HL-60 (cell line): ENCODE measurements around the gene KCNJ15.

Source experiments
- DNase-seq, 2 experiments: peaks; one replicate each; pipeline ENCODE4 v3.0.0-alpha.2; 2010 to 2020; ENCODE audit warnings: low read depth in 1 of 2, low spot score in 1 of 2
- H3K27ac ChIP-seq: fragments of 250-450 bp; sonication (Bioruptor Pico); replicated peaks from 2 replicates; pipeline ENCODE4 v1.5.1; 2020; ENCODE audit warnings: mild to moderate bottlenecking, moderate library complexity
- H3K27me3 ChIP-seq: fragments of 250-450 bp; sonication (Bioruptor Pico); 2 replicates; pipeline ENCODE4 v1.5.1; 2021; ENCODE audit warnings: mild to moderate bottlenecking, moderate library complexity; ENCODE audit not compliant: insufficient read depth, poor library complexity, severe bottlenecking
- H3K4me3 ChIP-seq: replicated peaks from 2 replicates; pipeline ENCODE4 v1.5.1; 2011; ENCODE audit warnings: mild to moderate bottlenecking, control low read depth, low read length; ENCODE audit not compliant: insufficient read depth
- GABPA ChIP-seq: IDR thresholded peaks from 2 replicates; pipeline ENCODE4 v1.6.1; 2012; ENCODE audit warnings: low read depth
- POLR2AphosphoS5 ChIP-seq: IDR thresholded peaks from 2 replicates; pipeline ENCODE4 v1.6.1; 2012; ENCODE audit warnings: low read depth
- SPI1 ChIP-seq: IDR thresholded peaks from 2 replicates; pipeline ENCODE4 v1.6.1; 2012; ENCODE audit warnings: low read depth, mild to moderate bottlenecking, borderline replicate concordance
- TF ChIP-seq, protein P1 (sequence below): IDR thresholded peaks from 2 replicates; pipeline ENCODE4 v1.6.1; 2012; ENCODE audit warnings: low read depth; ENCODE audit not compliant: insufficient replicate concordance
- TF ChIP-seq, protein P2 (sequence below): IDR thresholded peaks from one replicate; pipeline ENCODE4 v1.5.1; 2011; ENCODE audit warnings: low read length, control low read depth, inconsistent platforms; ENCODE audit not compliant: insufficient read depth

The KCNJ15 gene

DNA sequence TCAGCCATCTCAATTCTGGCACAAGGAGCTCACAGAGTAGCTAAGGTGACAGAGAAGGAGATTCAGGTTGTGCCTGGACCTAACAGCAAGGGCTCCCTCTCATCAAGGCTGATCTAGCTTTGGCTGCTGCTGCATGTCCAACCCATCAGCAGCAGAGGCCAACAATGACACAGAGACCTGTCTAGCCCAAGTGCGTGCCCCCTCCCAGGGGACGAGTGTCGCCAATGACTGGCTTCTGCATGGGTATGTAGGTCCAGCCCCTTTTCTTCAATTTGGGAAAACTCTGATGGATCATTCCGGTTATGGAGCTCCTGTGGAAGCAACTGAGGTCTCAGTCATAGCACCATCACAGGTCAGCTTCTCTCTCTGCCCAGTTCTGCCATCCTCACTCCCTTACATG lies 83.3 kb downstream of the KCNJ15 start:
- Histone ChIP-seq H3K27me3 (no peaks in the 10 kb centered on the region), H3K27ac (no peak overlapping the region), H3K4me3 (no peak overlapping the region)
- TF ChIP-seq POLR2AphosphoS5: no peak
- no peak for TF ChIP-seq GABPA
- TF ChIP-seq, protein P1, sequence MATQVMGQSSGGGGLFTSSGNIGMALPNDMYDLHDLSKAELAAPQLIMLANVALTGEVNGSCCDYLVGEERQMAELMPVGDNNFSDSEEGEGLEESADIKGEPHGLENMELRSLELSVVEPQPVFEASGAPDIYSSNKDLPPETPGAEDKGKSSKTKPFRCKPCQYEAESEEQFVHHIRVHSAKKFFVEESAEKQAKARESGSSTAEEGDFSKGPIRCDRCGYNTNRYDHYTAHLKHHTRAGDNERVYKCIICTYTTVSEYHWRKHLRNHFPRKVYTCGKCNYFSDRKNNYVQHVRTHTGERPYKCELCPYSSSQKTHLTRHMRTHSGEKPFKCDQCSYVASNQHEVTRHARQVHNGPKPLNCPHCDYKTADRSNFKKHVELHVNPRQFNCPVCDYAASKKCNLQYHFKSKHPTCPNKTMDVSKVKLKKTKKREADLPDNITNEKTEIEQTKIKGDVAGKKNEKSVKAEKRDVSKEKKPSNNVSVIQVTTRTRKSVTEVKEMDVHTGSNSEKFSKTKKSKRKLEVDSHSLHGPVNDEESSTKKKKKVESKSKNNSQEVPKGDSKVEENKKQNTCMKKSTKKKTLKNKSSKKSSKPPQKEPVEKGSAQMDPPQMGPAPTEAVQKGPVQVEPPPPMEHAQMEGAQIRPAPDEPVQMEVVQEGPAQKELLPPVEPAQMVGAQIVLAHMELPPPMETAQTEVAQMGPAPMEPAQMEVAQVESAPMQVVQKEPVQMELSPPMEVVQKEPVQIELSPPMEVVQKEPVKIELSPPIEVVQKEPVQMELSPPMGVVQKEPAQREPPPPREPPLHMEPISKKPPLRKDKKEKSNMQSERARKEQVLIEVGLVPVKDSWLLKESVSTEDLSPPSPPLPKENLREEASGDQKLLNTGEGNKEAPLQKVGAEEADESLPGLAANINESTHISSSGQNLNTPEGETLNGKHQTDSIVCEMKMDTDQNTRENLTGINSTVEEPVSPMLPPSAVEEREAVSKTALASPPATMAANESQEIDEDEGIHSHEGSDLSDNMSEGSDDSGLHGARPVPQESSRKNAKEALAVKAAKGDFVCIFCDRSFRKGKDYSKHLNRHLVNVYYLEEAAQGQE: no peak
- no peak for TF ChIP-seq SPI1
- TF ChIP-seq, protein P2, sequence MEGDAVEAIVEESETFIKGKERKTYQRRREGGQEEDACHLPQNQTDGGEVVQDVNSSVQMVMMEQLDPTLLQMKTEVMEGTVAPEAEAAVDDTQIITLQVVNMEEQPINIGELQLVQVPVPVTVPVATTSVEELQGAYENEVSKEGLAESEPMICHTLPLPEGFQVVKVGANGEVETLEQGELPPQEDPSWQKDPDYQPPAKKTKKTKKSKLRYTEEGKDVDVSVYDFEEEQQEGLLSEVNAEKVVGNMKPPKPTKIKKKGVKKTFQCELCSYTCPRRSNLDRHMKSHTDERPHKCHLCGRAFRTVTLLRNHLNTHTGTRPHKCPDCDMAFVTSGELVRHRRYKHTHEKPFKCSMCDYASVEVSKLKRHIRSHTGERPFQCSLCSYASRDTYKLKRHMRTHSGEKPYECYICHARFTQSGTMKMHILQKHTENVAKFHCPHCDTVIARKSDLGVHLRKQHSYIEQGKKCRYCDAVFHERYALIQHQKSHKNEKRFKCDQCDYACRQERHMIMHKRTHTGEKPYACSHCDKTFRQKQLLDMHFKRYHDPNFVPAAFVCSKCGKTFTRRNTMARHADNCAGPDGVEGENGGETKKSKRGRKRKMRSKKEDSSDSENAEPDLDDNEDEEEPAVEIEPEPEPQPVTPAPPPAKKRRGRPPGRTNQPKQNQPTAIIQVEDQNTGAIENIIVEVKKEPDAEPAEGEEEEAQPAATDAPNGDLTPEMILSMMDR: no peak
- DNase-seq: no peak

DNA sequence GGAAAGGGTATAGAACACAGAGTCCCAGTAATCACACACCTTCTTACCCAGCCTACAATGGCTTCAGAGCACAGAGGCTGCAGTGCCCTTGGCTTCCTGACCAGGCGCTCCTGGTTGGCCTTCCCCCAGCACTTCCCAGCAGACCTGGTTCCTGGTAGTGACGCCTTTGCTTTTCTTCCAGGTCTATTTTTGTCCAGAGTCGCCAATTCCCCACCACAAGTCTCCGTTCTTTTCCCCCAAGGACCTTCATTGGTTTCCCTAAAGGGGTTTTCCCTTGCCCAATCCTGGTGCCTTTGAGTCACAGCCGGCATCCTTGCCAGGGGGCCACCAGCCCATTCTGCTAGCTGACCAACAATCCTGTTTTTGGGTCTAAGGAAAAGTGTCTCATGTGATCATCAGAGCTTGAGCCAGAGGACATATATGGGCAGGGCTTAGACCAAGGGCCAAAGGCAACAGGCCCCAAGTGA lies 84.8 kb downstream of the KCNJ15 start:
- TF ChIP-seq POLR2AphosphoS5 (no peak), SPI1 (no peak), GABPA (no peak)
- TF ChIP-seq, protein P2: no peak
- TF ChIP-seq, protein P1: no peak
- Histone ChIP-seq H3K27me3 (no peaks in the 10 kb centered on the region), H3K4me3 (no peak overlapping the region), H3K27ac (no peak overlapping the region)
- no peak for DNase-seq

DNA sequence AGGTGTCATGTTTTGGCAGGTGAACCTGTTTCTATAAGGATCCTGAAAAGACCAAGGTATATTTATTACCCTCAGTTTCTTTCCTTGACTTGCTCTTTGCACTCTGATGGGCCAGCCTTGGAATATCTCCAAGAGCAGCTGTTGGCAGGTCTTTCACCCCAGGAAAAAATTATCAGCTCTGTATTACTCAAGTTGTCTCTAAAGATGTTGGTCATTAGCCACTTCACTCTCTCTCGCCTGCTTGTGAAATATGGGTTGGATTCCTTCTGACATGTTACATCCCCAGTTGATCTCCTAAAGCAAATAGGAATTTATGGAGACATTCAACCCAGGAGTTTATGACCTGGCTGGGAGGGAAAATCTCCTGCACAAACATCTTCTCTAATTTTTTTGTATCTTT lies 85.9 kb downstream of the KCNJ15 start:
- no peak for DNase-seq
- TF ChIP-seq, protein P1: no peak
- TF ChIP-seq, protein P2: no peak
- TF ChIP-seq GABPA (no peak), POLR2AphosphoS5 (no peak), SPI1 (no peak)
- Histone ChIP-seq H3K27ac (no peak overlapping the region), H3K27me3 (no peaks in the 10 kb centered on the region), H3K4me3 (no peak overlapping the region)
